ENCODE results near the gene HFM1. TPM values are rescaled to one million over a fixed set of nuclear protein-coding genes. Genes with fewer than 3 reads are reported as not detected.

HFM1 gene
- polyA plus RNA-seq, 1 donor (not counting 4 experiments of a cell fraction or from before 2014, with no cell fraction given) = not detected

DNA sequence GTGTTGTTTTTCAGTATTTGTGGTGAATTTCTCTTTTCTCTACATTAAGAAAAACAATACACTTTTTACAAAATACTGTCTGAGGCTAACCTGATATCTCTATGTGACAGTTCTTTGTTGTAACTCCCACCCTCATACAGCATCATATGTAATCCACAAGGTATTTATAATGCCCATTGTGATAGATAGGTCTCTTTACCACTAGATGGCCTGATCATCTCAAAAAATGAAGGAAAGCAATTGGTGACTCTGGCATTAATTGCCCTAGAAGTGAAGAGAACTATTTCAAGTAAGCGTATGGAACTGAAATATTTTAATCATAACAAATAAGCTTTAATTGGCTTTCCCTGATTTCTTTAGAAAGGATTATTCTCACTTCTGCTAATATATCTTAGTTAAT, 36.2 kb upstream of the HFM1 start:
- Histone ChIP-seq H2AFZ (ENCODE audit: control insufficient read depth, low read length) (no peak overlapping the region), H3K9ac (ENCODE audit: control insufficient read depth, extremely low read depth, insufficient read depth, low read length) (no peak overlapping the region), H3K4me3 (ENCODE audit: control insufficient read depth in 2 of 3, extremely low read depth in 1 of 3, insufficient read depth in 2 of 3, low read depth in 1 of 3, low read length in 3 of 3) (no peak overlapping the region), H3K9me3 (ENCODE audit: control insufficient read depth, low read depth, low read length) (no peaks in the 10 kb centered on the region), H4K20me1 (ENCODE audit: control insufficient read depth, extremely low read depth, insufficient read depth, low read length) (no peaks in the 10 kb centered on the region), H3K79me2 (ENCODE audit: control insufficient read depth, insufficient read depth, low read length) (no peaks in the 10 kb centered on the region), H3K27me3 (ENCODE audit: control insufficient read depth, extremely low read depth, insufficient read depth, low read length) (no peaks in the 10 kb centered on the region), H3K36me3 (ENCODE audit: control insufficient read depth in 2 of 2, extremely low read depth in 1 of 2, insufficient read depth in 2 of 2, low read length in 2 of 2) (no peaks in the 10 kb centered on the region), H3K27ac (ENCODE audit: control insufficient read depth, insufficient read depth, low read length) (no peak overlapping the region), H3K4me1 (ENCODE audit: control insufficient read depth, extremely low read depth, insufficient read depth, low read length) (no peaks in the 10 kb centered on the region), H3K9me1 (ENCODE audit: control insufficient read depth, extremely low read depth, insufficient read depth, low read length) (no peaks in the 10 kb centered on the region), H3K4me2 (ENCODE audit: control insufficient read depth, extremely low read depth, insufficient read depth, low read depth, low read length) (no peak overlapping the region)
- DNase-seq (ENCODE audit: low read depth, low spot score) (no peak), FAIRE-seq (no peak)
- TF ChIP-seq EZH2 (IDR thresholded peaks at IDR 0.05; ENCODE audit: low read length) = no peak
- TF ChIP-seq, protein P1, sequence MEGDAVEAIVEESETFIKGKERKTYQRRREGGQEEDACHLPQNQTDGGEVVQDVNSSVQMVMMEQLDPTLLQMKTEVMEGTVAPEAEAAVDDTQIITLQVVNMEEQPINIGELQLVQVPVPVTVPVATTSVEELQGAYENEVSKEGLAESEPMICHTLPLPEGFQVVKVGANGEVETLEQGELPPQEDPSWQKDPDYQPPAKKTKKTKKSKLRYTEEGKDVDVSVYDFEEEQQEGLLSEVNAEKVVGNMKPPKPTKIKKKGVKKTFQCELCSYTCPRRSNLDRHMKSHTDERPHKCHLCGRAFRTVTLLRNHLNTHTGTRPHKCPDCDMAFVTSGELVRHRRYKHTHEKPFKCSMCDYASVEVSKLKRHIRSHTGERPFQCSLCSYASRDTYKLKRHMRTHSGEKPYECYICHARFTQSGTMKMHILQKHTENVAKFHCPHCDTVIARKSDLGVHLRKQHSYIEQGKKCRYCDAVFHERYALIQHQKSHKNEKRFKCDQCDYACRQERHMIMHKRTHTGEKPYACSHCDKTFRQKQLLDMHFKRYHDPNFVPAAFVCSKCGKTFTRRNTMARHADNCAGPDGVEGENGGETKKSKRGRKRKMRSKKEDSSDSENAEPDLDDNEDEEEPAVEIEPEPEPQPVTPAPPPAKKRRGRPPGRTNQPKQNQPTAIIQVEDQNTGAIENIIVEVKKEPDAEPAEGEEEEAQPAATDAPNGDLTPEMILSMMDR (optimal IDR thresholded peaks at IDR 0.05 in 1 of 3, IDR thresholded peaks at IDR 0.05 in 1 of 3, conservative IDR thresholded peaks at IDR 0.05 in 1 of 3; ENCODE audit: extremely low read depth in 1 of 3, insufficient read depth in 2 of 3, low read length in 3 of 3) = no peak
- dilution Hi-C loops (cut with MboI; ENCODE audit: extremely low pct_ligation_motif_present, low sequenced_read_pairs) = no loop called here

DNA sequence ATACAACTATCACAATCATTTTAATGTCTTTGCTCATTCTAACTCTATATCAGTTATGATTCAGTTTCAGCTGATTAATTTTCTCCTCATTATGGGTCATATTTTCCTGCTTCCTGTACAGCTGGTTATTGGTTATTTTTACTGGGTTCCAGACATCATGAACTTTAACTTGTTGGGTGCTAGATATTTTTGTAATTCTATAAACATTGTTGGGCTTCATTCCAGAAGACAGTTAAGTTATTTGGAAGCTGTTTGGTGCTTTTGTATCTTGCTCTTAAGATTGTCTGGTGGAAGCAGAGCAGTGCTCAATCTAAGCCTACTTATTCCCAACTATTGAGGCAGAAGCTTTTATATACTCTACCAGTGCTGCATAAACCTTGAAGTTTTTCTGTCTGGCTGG, 34.4 kb upstream of the HFM1 start:
- H3K9ac ChIP-seq (ENCODE audit: control insufficient read depth, extremely low read depth, insufficient read depth, low read length) = no peak overlapping the region
- dilution Hi-C loops (cut with MboI; ENCODE audit: extremely low pct_ligation_motif_present, low sequenced_read_pairs) = no loop called here
- no peaks in the 10 kb centered on the region for H3K27me3 ChIP-seq (ENCODE audit: control insufficient read depth, extremely low read depth, insufficient read depth, low read length)
- H3K4me2 ChIP-seq (ENCODE audit: control insufficient read depth, extremely low read depth, insufficient read depth, low read depth, low read length) = no peak overlapping the region
- no peaks in the 10 kb centered on the region for H3K9me3 ChIP-seq (ENCODE audit: control insufficient read depth, low read depth, low read length)
- H3K4me3 ChIP-seq (ENCODE audit: control insufficient read depth in 2 of 3, extremely low read depth in 1 of 3, insufficient read depth in 2 of 3, low read depth in 1 of 3, low read length in 3 of 3) = no peak overlapping the region
- TF ChIP-seq, protein P1 (optimal IDR thresholded peaks at IDR 0.05 in 1 of 3, IDR thresholded peaks at IDR 0.05 in 1 of 3, conservative IDR thresholded peaks at IDR 0.05 in 1 of 3; ENCODE audit: extremely low read depth in 1 of 3, insufficient read depth in 2 of 3, low read length in 3 of 3) = no peak
- no peak for TF ChIP-seq EZH2 (IDR thresholded peaks at IDR 0.05; ENCODE audit: low read length)
- no peaks in the 10 kb centered on the region for H3K36me3 ChIP-seq (ENCODE audit: control insufficient read depth in 2 of 2, extremely low read depth in 1 of 2, insufficient read depth in 2 of 2, low read length in 2 of 2)
- no peaks in the 10 kb centered on the region for H3K9me1 ChIP-seq (ENCODE audit: control insufficient read depth, extremely low read depth, insufficient read depth, low read length)
- H4K20me1 ChIP-seq (ENCODE audit: control insufficient read depth, extremely low read depth, insufficient read depth, low read length) = no peaks in the 10 kb centered on the region
- FAIRE-seq = no peak
- no peak overlapping the region for H3K27ac ChIP-seq (ENCODE audit: control insufficient read depth, insufficient read depth, low read length)
- H3K4me1 ChIP-seq (ENCODE audit: control insufficient read depth, extremely low read depth, insufficient read depth, low read length) = no peaks in the 10 kb centered on the region
- H2AFZ ChIP-seq (ENCODE audit: control insufficient read depth, low read length) = no peak overlapping the region
- no peaks in the 10 kb centered on the region for H3K79me2 ChIP-seq (ENCODE audit: control insufficient read depth, insufficient read depth, low read length)
- DNase-seq (ENCODE audit: low read depth, low spot score) = no peak

Measured in keratinocyte (primary cell).